Measurements from ENCODE around the gene GJB6.

Gene GJB6

DNA sequence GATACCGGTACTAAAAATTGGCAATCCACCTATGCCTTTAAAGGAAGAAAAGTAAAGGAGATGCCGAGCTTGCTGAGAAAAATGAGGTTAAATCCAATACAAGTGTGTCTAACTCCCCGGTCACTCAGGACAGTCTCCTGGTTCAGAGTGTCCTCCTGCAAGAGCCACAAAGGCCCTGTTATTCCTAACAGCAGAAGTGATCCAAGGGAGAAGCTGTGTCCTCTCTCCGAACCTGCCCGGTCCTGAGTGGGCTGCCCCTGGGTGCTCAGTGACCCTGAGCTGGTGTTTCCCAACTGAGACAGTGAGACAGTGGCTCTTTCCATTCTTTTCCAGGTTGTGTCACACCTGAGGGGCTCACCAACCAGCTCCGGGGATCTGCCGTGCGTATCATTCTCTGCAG, 4.8 kb downstream of the GJB6 start:
- DNase-seq, result no peak
- no peak overlapping the region for H2BK5ac ChIP-seq (ENCODE audit: low read depth, low read length, poor library complexity)
- H3K4ac ChIP-seq (ENCODE audit: low read depth, low read length), result no peak overlapping the region
- WGBS (ENCODE audit: extremely low coverage, insufficient coverage, insufficient read length), result no CpG with 5 or more reads among the region's 8 CpGs
- H4K12ac ChIP-seq (ENCODE audit: low read depth, low read length), result no peak overlapping the region
- peaks cover 12% of the 10 kb centered on the region for H3K27me3 ChIP-seq (ENCODE audit: insufficient read depth, low read length)
- H3K23ac ChIP-seq (ENCODE audit: low read length), result no peak overlapping the region
- H3K36me3 ChIP-seq (ENCODE audit: control insufficient read depth in 1 of 2, insufficient read depth in 2 of 2, low read length in 2 of 2), result no peaks in the 10 kb centered on the region
- no peak overlapping the region for H3K4me3 ChIP-seq (ENCODE audit: low read depth, low read length)
- H3K4me1 ChIP-seq (ENCODE audit: control insufficient read depth in 1 of 2, insufficient read depth in 2 of 2, low read length in 2 of 2), result peaks cover 9 to 11% of the 10 kb centered on the region in 2 experiments
- no peak overlapping the region for H4K91ac ChIP-seq (ENCODE audit: low read depth, low read length)
- H3K4me2 ChIP-seq (ENCODE audit: low read length), result no peak overlapping the region
- peaks cover 4% of the 10 kb centered on the region for H3K9me3 ChIP-seq (ENCODE audit: insufficient read depth, low read depth, low read length)
- H2BK12ac ChIP-seq (ENCODE audit: low read length), result no peak overlapping the region
- no peak overlapping the region for H3K9ac ChIP-seq (ENCODE audit: low read length)
- no peak overlapping the region for H2AK5ac ChIP-seq (ENCODE audit: low read length)
- H4K8ac ChIP-seq (ENCODE audit: low read depth, low read length), result no peak overlapping the region
- H3K14ac ChIP-seq (ENCODE audit: low read length), result no peak overlapping the region
- no peak overlapping the region for H2AFZ ChIP-seq (ENCODE audit: insufficient read depth, low read length, poor library complexity)
- H3K27ac ChIP-seq (ENCODE audit: low read depth, low read length), result no peak overlapping the region
- H2BK120ac ChIP-seq (ENCODE audit: insufficient read depth, low read length, poor library complexity), result no peak overlapping the region
- H3K79me2 ChIP-seq (ENCODE audit: control insufficient read depth, insufficient read depth, low read length, poor library complexity), result no peaks in the 10 kb centered on the region
- peaks cover 3% of the 10 kb centered on the region for H3K79me1 ChIP-seq (ENCODE audit: low read length)
- H3K18ac ChIP-seq (ENCODE audit: low read length), result no peak overlapping the region

DNA sequence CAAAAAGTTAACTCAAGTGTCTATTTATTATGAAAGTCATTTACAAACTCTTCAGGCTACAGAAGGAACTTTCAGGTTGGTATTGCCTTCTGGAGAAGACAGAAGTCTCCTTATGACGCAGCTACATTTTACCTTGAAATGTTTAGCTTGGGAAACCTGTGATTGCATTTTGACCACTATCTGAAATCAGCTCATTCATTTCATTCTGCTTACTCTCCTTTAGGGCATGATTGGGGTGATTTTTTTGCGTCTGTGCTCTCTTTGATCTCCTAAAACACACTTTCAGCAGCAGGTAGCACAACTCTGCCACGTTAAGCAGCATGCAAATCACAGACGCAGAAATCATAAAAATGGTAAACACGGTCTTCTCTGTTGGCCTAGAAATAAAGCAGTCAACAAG, 9.6 kb downstream of the GJB6 start:
- Histone ChIP-seq H2AK5ac (ENCODE audit: low read length) (no peak overlapping the region), H4K8ac (ENCODE audit: low read depth, low read length) (no peak overlapping the region), H2BK5ac (ENCODE audit: low read depth, low read length, poor library complexity) (no peak overlapping the region), H3K4me2 (ENCODE audit: low read length) (no peak overlapping the region), H4K91ac (ENCODE audit: low read depth, low read length) (no peak overlapping the region), H3K36me3 (ENCODE audit: control insufficient read depth in 1 of 2, insufficient read depth in 2 of 2, low read length in 2 of 2) (no peaks in the 10 kb centered on the region), H3K4ac (ENCODE audit: low read depth, low read length) (no peak overlapping the region), H3K18ac (ENCODE audit: low read length) (no peak overlapping the region), H3K79me2 (ENCODE audit: control insufficient read depth, insufficient read depth, low read length, poor library complexity) (no peaks in the 10 kb centered on the region), H2BK12ac (ENCODE audit: low read length) (no peak overlapping the region), H3K9me3 (ENCODE audit: insufficient read depth, low read depth, low read length) (peaks cover 1% of the 10 kb centered on the region), H3K14ac (ENCODE audit: low read length) (no peak overlapping the region), H4K12ac (ENCODE audit: low read depth, low read length) (no peak overlapping the region), H3K23ac (ENCODE audit: low read length) (no peak overlapping the region), H3K27me3 (ENCODE audit: insufficient read depth, low read length) (no peaks in the 10 kb centered on the region), H2AFZ (ENCODE audit: insufficient read depth, low read length, poor library complexity) (no peak overlapping the region), H3K4me1 (ENCODE audit: control insufficient read depth in 1 of 2, insufficient read depth in 2 of 2, low read length in 2 of 2) (no peaks in the 10 kb centered on the region), H3K4me3 (ENCODE audit: low read depth, low read length) (no peak overlapping the region), H2BK120ac (ENCODE audit: insufficient read depth, low read length, poor library complexity) (no peak overlapping the region), H3K27ac (ENCODE audit: low read depth, low read length) (no peak overlapping the region), H3K9ac (ENCODE audit: low read length) (no peak overlapping the region), H3K79me1 (ENCODE audit: low read length) (no peaks in the 10 kb centered on the region)
- DNase-seq, result no peak
- no CpG with 5 or more reads among the region's 5 CpGs for WGBS (ENCODE audit: extremely low coverage, insufficient coverage, insufficient read length)

DNA sequence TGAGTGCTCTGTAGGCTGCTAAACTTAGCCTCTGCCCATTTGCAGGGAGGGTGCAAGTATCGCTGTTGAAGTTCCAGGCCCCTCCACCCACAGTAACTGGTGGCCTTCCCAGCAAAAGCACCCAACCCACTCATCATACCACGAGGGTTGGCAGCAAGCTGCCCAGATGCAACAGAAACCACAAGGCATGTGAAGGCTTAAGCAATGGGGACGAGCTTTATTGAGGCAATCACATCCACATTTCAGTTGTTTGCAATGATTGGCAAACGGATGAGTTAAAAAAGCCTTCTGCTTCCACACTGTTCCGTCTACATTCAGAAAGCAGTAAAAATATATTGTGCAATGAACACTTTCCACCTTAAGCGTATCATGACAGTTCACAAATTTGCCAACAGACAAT, 10.3 kb downstream of the GJB6 start:
- Histone ChIP-seq H3K79me1 (ENCODE audit: low read length) (no peaks in the 10 kb centered on the region), H3K4ac (ENCODE audit: low read depth, low read length) (no peak overlapping the region), H3K18ac (ENCODE audit: low read length) (no peak overlapping the region), H2BK120ac (ENCODE audit: insufficient read depth, low read length, poor library complexity) (no peak overlapping the region), H2BK12ac (ENCODE audit: low read length) (no peak overlapping the region), H2BK5ac (ENCODE audit: low read depth, low read length, poor library complexity) (no peak overlapping the region), H3K27me3 (ENCODE audit: insufficient read depth, low read length) (no peaks in the 10 kb centered on the region), H3K9ac (ENCODE audit: low read length) (peak overlapping the region; percentile 56), H3K9me3 (ENCODE audit: insufficient read depth, low read depth, low read length) (no peaks in the 10 kb centered on the region), H2AK5ac (ENCODE audit: low read length) (no peak overlapping the region), H3K4me1 (ENCODE audit: control insufficient read depth in 1 of 2, insufficient read depth in 2 of 2, low read length in 2 of 2) (no peaks in the 10 kb centered on the region), H4K8ac (ENCODE audit: low read depth, low read length) (no peak overlapping the region), H3K4me3 (ENCODE audit: low read depth, low read length) (no peak overlapping the region), H3K23ac (ENCODE audit: low read length) (no peak overlapping the region), H3K27ac (ENCODE audit: low read depth, low read length) (no peak overlapping the region), H3K4me2 (ENCODE audit: low read length) (no peak overlapping the region), H3K36me3 (ENCODE audit: control insufficient read depth in 1 of 2, insufficient read depth in 2 of 2, low read length in 2 of 2) (no peaks in the 10 kb centered on the region), H3K14ac (ENCODE audit: low read length) (no peak overlapping the region), H4K12ac (ENCODE audit: low read depth, low read length) (no peak overlapping the region), H2AFZ (ENCODE audit: insufficient read depth, low read length, poor library complexity) (no peak overlapping the region), H4K91ac (ENCODE audit: low read depth, low read length) (no peak overlapping the region), H3K79me2 (ENCODE audit: control insufficient read depth, insufficient read depth, low read length, poor library complexity) (no peaks in the 10 kb centered on the region)
- peak; percentile 13 to 25 for DNase-seq
- no CpG with 5 or more reads among the region's 6 CpGs for WGBS (ENCODE audit: extremely low coverage, insufficient coverage, insufficient read length)

DNA sequence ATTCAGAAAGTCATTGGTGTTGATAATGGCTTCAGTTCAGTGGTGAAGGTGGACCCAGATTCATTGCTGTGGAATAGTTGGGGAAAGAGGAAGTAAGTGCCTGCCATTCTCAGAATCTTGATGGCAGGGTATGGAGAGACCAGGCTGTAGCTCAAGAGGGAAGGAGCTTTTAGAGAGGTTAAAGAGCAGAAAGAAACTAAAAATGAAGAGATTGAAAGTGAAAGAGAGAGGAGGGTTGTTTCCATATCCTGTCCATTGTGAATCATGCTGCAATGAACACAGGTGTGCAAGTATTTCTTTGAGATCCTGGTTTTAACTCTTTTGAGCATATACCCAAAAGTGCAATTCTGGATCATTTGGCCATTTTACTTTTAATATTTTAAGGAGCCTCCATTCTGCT, 12.5 kb downstream of the GJB6 start:
- H3K9ac ChIP-seq (ENCODE audit: low read length), result no peak overlapping the region
- no peak overlapping the region for H2BK12ac ChIP-seq (ENCODE audit: low read length)
- H3K36me3 ChIP-seq (ENCODE audit: control insufficient read depth in 1 of 2, insufficient read depth in 2 of 2, low read length in 2 of 2), result no peaks in the 10 kb centered on the region
- H2BK5ac ChIP-seq (ENCODE audit: low read depth, low read length, poor library complexity), result no peak overlapping the region
- no peak overlapping the region for H3K4me3 ChIP-seq (ENCODE audit: low read depth, low read length)
- H2AK5ac ChIP-seq (ENCODE audit: low read length), result no peak overlapping the region
- no peaks in the 10 kb centered on the region for H3K4me1 ChIP-seq (ENCODE audit: control insufficient read depth in 1 of 2, insufficient read depth in 2 of 2, low read length in 2 of 2)
- H3K27me3 ChIP-seq (ENCODE audit: insufficient read depth, low read length), result no peaks in the 10 kb centered on the region
- no peak overlapping the region for H3K14ac ChIP-seq (ENCODE audit: low read length)
- no peaks in the 10 kb centered on the region for H3K79me2 ChIP-seq (ENCODE audit: control insufficient read depth, insufficient read depth, low read length, poor library complexity)
- H3K4ac ChIP-seq (ENCODE audit: low read depth, low read length), result no peak overlapping the region
- no peak overlapping the region for H3K18ac ChIP-seq (ENCODE audit: low read length)
- H3K4me2 ChIP-seq (ENCODE audit: low read length), result no peak overlapping the region
- no peak overlapping the region for H4K8ac ChIP-seq (ENCODE audit: low read depth, low read length)
- H2AFZ ChIP-seq (ENCODE audit: insufficient read depth, low read length, poor library complexity), result no peak overlapping the region
- DNase-seq, result no peak
- no peak overlapping the region for H3K27ac ChIP-seq (ENCODE audit: low read depth, low read length)
- no peak overlapping the region for H4K12ac ChIP-seq (ENCODE audit: low read depth, low read length)
- no peaks in the 10 kb centered on the region for H3K79me1 ChIP-seq (ENCODE audit: low read length)
- no peak overlapping the region for H3K23ac ChIP-seq (ENCODE audit: low read length)
- no peak overlapping the region for H2BK120ac ChIP-seq (ENCODE audit: insufficient read depth, low read length, poor library complexity)
- H4K91ac ChIP-seq (ENCODE audit: low read depth, low read length), result no peak overlapping the region
- no peaks in the 10 kb centered on the region for H3K9me3 ChIP-seq (ENCODE audit: insufficient read depth, low read depth, low read length)
